ENCODE measurements around the gene DSCAML1. TPM values are rescaled to one million over a fixed set of nuclear protein-coding genes. Genes with fewer than 3 reads are reported as not detected.
A peak's percentile ranks its signal among the peaks of the same experiment; 100 is the strongest.
"Not testable (repeated sequence)": the region's sequence is repeated elsewhere in the genome, so short reads cannot be mapped to it uniquely, and the experiment has no call there.

DSCAML1 gene
- total RNA-seq, 1 experiment from 2014 or later, result 0.15 TPM

DNA sequence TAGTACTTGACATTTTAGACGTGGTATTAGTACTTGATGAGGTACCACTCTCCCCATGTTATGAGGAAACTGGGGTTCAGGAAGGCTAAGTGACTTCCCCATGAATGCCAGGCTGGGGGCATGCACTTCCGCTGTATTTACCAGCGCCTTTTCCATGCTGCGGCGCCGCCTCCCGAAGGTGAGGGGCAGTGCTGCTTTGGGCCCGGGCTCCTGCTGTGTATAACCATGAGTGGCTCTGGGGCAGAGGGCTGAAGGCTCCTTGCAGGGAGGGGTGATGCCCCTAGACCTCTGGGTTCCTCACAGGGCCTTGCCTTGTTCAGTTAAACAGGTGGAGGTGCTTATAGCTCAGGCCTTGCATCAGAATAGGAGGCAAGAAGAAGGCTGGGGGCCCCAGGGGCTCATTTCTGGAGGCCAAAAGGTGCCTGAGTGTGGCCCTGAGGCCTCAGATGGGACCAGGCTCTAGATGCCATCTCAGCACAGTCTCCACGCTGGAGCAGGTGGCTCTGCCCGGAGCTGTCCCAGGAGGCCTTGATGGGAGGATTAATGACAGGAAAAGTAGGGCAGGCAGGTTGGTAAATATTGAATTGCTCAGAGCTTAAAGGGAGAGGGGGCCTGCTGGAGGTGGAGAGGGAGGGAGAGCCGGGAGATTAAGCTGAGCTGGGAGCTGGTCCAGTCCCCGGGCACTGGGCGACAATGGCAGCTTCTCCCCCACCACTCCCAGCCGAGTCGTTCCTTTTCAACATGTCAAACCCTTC is 339.8 kb downstream of the DSCAML1 start:
- no peaks in the 10 kb centered on the region for H3K4me1 ChIP-seq (ENCODE audit: insufficient read depth, low read length)
- H4K91ac ChIP-seq (ENCODE audit: insufficient read length, low read depth, low read length), result no peak overlapping the region
- H3K79me1 ChIP-seq (ENCODE audit: insufficient read depth, low read depth, low read length, poor library complexity, severe bottlenecking), result no peaks in the 10 kb centered on the region
- no peak overlapping the region for H2BK5ac ChIP-seq (ENCODE audit: insufficient read length, low read length)
- H3K23ac ChIP-seq (ENCODE audit: insufficient read length, low read depth, low read length), result no peak overlapping the region
- no peak overlapping the region for H3K4me2 ChIP-seq (ENCODE audit: insufficient read depth, insufficient read length, low read length)
- no peaks in the 10 kb centered on the region for H4K20me1 ChIP-seq (ENCODE audit: control insufficient read depth, insufficient read depth, insufficient read length)
- WGBS (ENCODE audit: extremely low coverage, insufficient read length, low lambda C conversion rate), result no CpG with 5 or more reads among the region's 15 CpGs
- TF ChIP-seq, protein P1, sequence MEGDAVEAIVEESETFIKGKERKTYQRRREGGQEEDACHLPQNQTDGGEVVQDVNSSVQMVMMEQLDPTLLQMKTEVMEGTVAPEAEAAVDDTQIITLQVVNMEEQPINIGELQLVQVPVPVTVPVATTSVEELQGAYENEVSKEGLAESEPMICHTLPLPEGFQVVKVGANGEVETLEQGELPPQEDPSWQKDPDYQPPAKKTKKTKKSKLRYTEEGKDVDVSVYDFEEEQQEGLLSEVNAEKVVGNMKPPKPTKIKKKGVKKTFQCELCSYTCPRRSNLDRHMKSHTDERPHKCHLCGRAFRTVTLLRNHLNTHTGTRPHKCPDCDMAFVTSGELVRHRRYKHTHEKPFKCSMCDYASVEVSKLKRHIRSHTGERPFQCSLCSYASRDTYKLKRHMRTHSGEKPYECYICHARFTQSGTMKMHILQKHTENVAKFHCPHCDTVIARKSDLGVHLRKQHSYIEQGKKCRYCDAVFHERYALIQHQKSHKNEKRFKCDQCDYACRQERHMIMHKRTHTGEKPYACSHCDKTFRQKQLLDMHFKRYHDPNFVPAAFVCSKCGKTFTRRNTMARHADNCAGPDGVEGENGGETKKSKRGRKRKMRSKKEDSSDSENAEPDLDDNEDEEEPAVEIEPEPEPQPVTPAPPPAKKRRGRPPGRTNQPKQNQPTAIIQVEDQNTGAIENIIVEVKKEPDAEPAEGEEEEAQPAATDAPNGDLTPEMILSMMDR (conservative IDR thresholded peaks at IDR 0.05), result no peak
- no peaks in the 10 kb centered on the region for H3K23me2 ChIP-seq (ENCODE audit: insufficient read length, low read depth, low read length, poor library complexity, severe bottlenecking)
- H2BK12ac ChIP-seq (ENCODE audit: insufficient read length, low read depth, low read length), result no peak overlapping the region
- no peak overlapping the region for H2AFZ ChIP-seq (ENCODE audit: low read length)
- H2BK15ac ChIP-seq (ENCODE audit: low read depth, low read length), result no peak overlapping the region
- no peaks in the 10 kb centered on the region for H3K79me2 ChIP-seq (ENCODE audit: insufficient read depth, low read length)
- H4K5ac ChIP-seq (ENCODE audit: insufficient read length, low read depth, low read length), result no peak overlapping the region
- peaks cover 10% of the 10 kb centered on the region for H3K27me3 Mint-ChIP-seq (ENCODE audit: low read depth)
- no peak overlapping the region for H2BK20ac ChIP-seq (ENCODE audit: low read depth, low read length, poor library complexity, severe bottlenecking)
- no peak overlapping the region for H4K8ac ChIP-seq (replicated peaks; ENCODE audit: insufficient read length, low read depth, low read length)
- H3T11ph ChIP-seq (ENCODE audit: low read length), result no peak overlapping the region
- H3K4me3 Mint-ChIP-seq, result no peak overlapping the region
- H3K18ac ChIP-seq (ENCODE audit: insufficient read length, low read depth, low read length), result no peak overlapping the region
- peaks cover 0 to 10% of the 10 kb centered on the region in 2 experiments; a peak in 2 of 4 replicates for H3K4me1 Mint-ChIP-seq
- H3K36me3 Mint-ChIP-seq (ENCODE audit: insufficient read depth in 1 of 3, low read depth in 3 of 3), result peaks cover 3 to 14% (median 5%) of the 10 kb centered on the region in 3 experiments; a peak in 4 of 7 replicates
- H3K14ac ChIP-seq (ENCODE audit: insufficient read depth, low read length), result no peak overlapping the region
- DNase-seq, result no peak
- no peak overlapping the region for H2BK120ac ChIP-seq (ENCODE audit: low read depth, low read length, poor library complexity, severe bottlenecking)
- H3K4ac ChIP-seq (ENCODE audit: low read depth, low read length), result no peak overlapping the region
- peaks cover 14% of the 10 kb centered on the region in 2 experiments for H3K9me3 Mint-ChIP-seq
- H3K56ac ChIP-seq (ENCODE audit: insufficient read length, low read depth, low read length), result no peak overlapping the region
- H2AK5ac ChIP-seq (ENCODE audit: insufficient read length, low read length), result no peak overlapping the region
- H3K27ac ChIP-seq (ENCODE audit: insufficient read length, low read depth, low read length), result no peak overlapping the region
- H3K27me3 ChIP-seq (ENCODE audit: insufficient read depth, low read length), result no peaks in the 10 kb centered on the region
- peak overlapping the region in 1 of 3 experiments; percentile 85; a peak in 1 of 7 replicates for H3K27ac Mint-ChIP-seq
- peaks cover 4% of the 10 kb centered on the region for H3K9me3 ChIP-seq (ENCODE audit: control insufficient read depth, low read depth, low read length)
- H3K9ac ChIP-seq (ENCODE audit: extremely low read depth, insufficient read length, low read length), result no peak overlapping the region

DNA sequence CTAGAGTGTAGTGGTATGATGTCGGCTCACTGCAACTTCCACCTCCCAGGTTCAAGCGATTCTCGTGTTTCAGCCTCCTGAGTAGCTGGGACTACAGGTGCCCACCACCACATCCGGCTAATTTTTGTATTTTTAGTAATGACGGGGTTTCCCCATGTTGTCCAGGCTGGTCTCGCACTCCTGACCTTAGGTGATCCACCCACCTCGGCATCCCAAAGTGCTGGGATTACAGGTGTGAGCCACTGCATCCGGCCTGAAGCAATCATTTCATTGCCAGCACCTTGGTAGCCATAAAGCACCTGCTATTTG is 340.3 kb downstream of the DSCAML1 start:
- H3K23ac ChIP-seq (ENCODE audit: insufficient read length, low read depth, low read length); H3K4me3 Mint-ChIP-seq; H3K18ac ChIP-seq (ENCODE audit: insufficient read length, low read depth, low read length); H2BK120ac ChIP-seq (ENCODE audit: low read depth, low read length, poor library complexity, severe bottlenecking); H3K9me3 ChIP-seq (ENCODE audit: control insufficient read depth, low read depth, low read length); H2BK15ac ChIP-seq (ENCODE audit: low read depth, low read length); H3K4me2 ChIP-seq (ENCODE audit: insufficient read depth, insufficient read length, low read length); H3K27me3 Mint-ChIP-seq (ENCODE audit: low read depth); H3K27me3 ChIP-seq (ENCODE audit: insufficient read depth, low read length); H3K14ac ChIP-seq (ENCODE audit: insufficient read depth, low read length); H3K23me2 ChIP-seq (ENCODE audit: insufficient read length, low read depth, low read length, poor library complexity, severe bottlenecking); H3K27ac Mint-ChIP-seq; DNase-seq; H3T11ph ChIP-seq (ENCODE audit: low read length); H3K56ac ChIP-seq (ENCODE audit: insufficient read length, low read depth, low read length); H2AFZ ChIP-seq (ENCODE audit: low read length); H4K20me1 ChIP-seq (ENCODE audit: control insufficient read depth, insufficient read depth, insufficient read length); H3K9ac ChIP-seq (ENCODE audit: extremely low read depth, insufficient read length, low read length); H3K4me1 ChIP-seq (ENCODE audit: insufficient read depth, low read length); H2BK12ac ChIP-seq (ENCODE audit: insufficient read length, low read depth, low read length); H3K79me2 ChIP-seq (ENCODE audit: insufficient read depth, low read length); H4K8ac ChIP-seq (replicated peaks; ENCODE audit: insufficient read length, low read depth, low read length); H2AK5ac ChIP-seq (ENCODE audit: insufficient read length, low read length); H3K79me1 ChIP-seq (ENCODE audit: insufficient read depth, low read depth, low read length, poor library complexity, severe bottlenecking); H2BK5ac ChIP-seq (ENCODE audit: insufficient read length, low read length); H4K5ac ChIP-seq (ENCODE audit: insufficient read length, low read depth, low read length); H2BK20ac ChIP-seq (ENCODE audit: low read depth, low read length, poor library complexity, severe bottlenecking); H3K4ac ChIP-seq (ENCODE audit: low read depth, low read length); H4K91ac ChIP-seq (ENCODE audit: insufficient read length, low read depth, low read length); H3K27ac ChIP-seq (ENCODE audit: insufficient read length, low read depth, low read length): not testable (repeated sequence)
- Mint-ChIP-seq H3K4me1 (peaks cover 0 to 10% of the 10 kb centered on the region in 2 experiments; a peak in 2 of 4 replicates), H3K9me3 (peaks cover 14% of the 10 kb centered on the region in 2 experiments), H3K36me3 (ENCODE audit: insufficient read depth in 1 of 3, low read depth in 3 of 3) (peaks cover 3 to 14% (median 5%) of the 10 kb centered on the region in 3 experiments; a peak in 4 of 7 replicates)
- WGBS (ENCODE audit: extremely low coverage, insufficient read length, low lambda C conversion rate), result no CpG with 5 or more reads among the region's 8 CpGs

All from H9 (cell line).